H9 (cell line): ENCODE measurements around the gene ZNF385D. TPM values are rescaled to one million over a fixed set of nuclear protein-coding genes. Genes with fewer than 3 reads are reported as not detected.

Experiments
- DNase-seq: peaks from one replicate; pipeline ENCODE4 v3.0.0-alpha.2; 2017
- H2AFZ ChIP-seq: one replicate; pipeline ENCODE4 v1.6.1; 2013; ENCODE audit warnings: mild to moderate bottlenecking, low read length, control low read depth, moderate library complexity
- H2AK5ac ChIP-seq: 2 replicates; pipeline ENCODE4 v1.6.1; 2013; ENCODE audit warnings: low read length, control low read depth, mixed read lengths; ENCODE audit not compliant: insufficient read length
- H2BK120ac ChIP-seq: one replicate; pipeline ENCODE4 v1.6.1; 2013; ENCODE audit warnings: low read depth, mild to moderate bottlenecking, low read length, control low read depth, inconsistent platforms; ENCODE audit not compliant: poor library complexity, severe bottlenecking
- H2BK12ac ChIP-seq: 2 replicates; pipeline ENCODE4 v1.6.1; 2013; ENCODE audit warnings: low read length, control low read depth, mixed read lengths, low read depth; ENCODE audit not compliant: insufficient read length
- H2BK15ac ChIP-seq: 2 replicates; pipeline ENCODE4 v1.6.1; 2013; ENCODE audit warnings: low read depth, low read length, control low read depth
- H2BK20ac ChIP-seq: one replicate; pipeline ENCODE4 v1.6.1; 2013; ENCODE audit warnings: low read depth, mild to moderate bottlenecking, low read length, control low read depth, inconsistent platforms; ENCODE audit not compliant: poor library complexity, severe bottlenecking
- H2BK5ac ChIP-seq: 2 replicates; pipeline ENCODE4 v1.6.1; 2013; ENCODE audit warnings: low read length, control low read depth, mixed read lengths; ENCODE audit not compliant: insufficient read length
- H3K14ac ChIP-seq: 2 replicates; pipeline ENCODE4 v1.6.1; 2013; ENCODE audit warnings: low read length, control low read depth; ENCODE audit not compliant: insufficient read depth
- H3K18ac ChIP-seq: 2 replicates; pipeline ENCODE4 v1.6.1; 2013; ENCODE audit warnings: low read depth, mild to moderate bottlenecking, mixed read lengths, low read length, control low read depth; ENCODE audit not compliant: insufficient read length
- H3K23ac ChIP-seq: 2 replicates; pipeline ENCODE4 v1.6.1; 2013; ENCODE audit warnings: low read length, control low read depth, mixed read lengths, low read depth; ENCODE audit not compliant: insufficient read length
- H3K23me2 ChIP-seq: 2 replicates; pipeline ENCODE4 v1.6.1; 2013; ENCODE audit warnings: low read depth, mild to moderate bottlenecking, mixed read lengths, low read length, control low read depth; ENCODE audit not compliant: insufficient read length, poor library complexity, severe bottlenecking
- H3K27ac ChIP-seq: 2 replicates; pipeline ENCODE4 v1.5.1; 2013; ENCODE audit warnings: low read length, control low read depth, mixed read lengths, low read depth; ENCODE audit not compliant: insufficient read length
- H3K27me3 ChIP-seq: 2 replicates; pipeline ENCODE4 v1.6.1; 2013; ENCODE audit warnings: low read length, control low read depth, inconsistent platforms; ENCODE audit not compliant: insufficient read depth
- H3K4ac ChIP-seq: 2 replicates; pipeline ENCODE4 v1.6.1; 2013; ENCODE audit warnings: low read depth, mild to moderate bottlenecking, control low read depth, inconsistent platforms, low read length, moderate library complexity
- H3K4me1 ChIP-seq: 2 replicates; pipeline ENCODE4 v1.6.1; 2013; ENCODE audit warnings: low read length, control low read depth, inconsistent platforms; ENCODE audit not compliant: insufficient read depth
- H3K4me2 ChIP-seq: 2 replicates; pipeline ENCODE4 v1.6.1; 2013; ENCODE audit warnings: low read length, control low read depth, mixed read lengths; ENCODE audit not compliant: insufficient read length, insufficient read depth
- H3K56ac ChIP-seq: 2 replicates; pipeline ENCODE4 v1.6.1; 2013; ENCODE audit warnings: low read depth, mild to moderate bottlenecking, mixed read lengths, low read length, control low read depth; ENCODE audit not compliant: insufficient read length
- H3K79me1 ChIP-seq: 2 replicates; pipeline ENCODE4 v1.6.1; 2013; ENCODE audit warnings: low read depth, mild to moderate bottlenecking, moderate library complexity, low read length, control low read depth, inconsistent platforms; ENCODE audit not compliant: insufficient read depth, poor library complexity, severe bottlenecking
- H3K79me2 ChIP-seq: 2 replicates; pipeline ENCODE4 v1.6.1; 2013; ENCODE audit warnings: low read length, control low read depth, inconsistent platforms; ENCODE audit not compliant: insufficient read depth
- H3K9ac ChIP-seq: 2 replicates; pipeline ENCODE4 v1.6.1; 2013; ENCODE audit warnings: low read length, control low read depth, mixed read lengths; ENCODE audit not compliant: insufficient read length; ENCODE audit errors: extremely low read depth
- H3K9me3 ChIP-seq: one replicate; pipeline ENCODE4 v1.6.1; 2013; ENCODE audit warnings: low read depth, low read length, inconsistent platforms; ENCODE audit not compliant: control insufficient read depth
- H3T11ph ChIP-seq: one replicate; pipeline ENCODE4 v1.6.1; 2013; ENCODE audit warnings: mild to moderate bottlenecking, low read length, control low read depth, inconsistent platforms
- H4K20me1 ChIP-seq: one replicate; pipeline ENCODE4 v1.6.1; 2013; ENCODE audit not compliant: control insufficient read depth, insufficient read length, insufficient read depth
- H4K5ac ChIP-seq: 2 replicates; pipeline ENCODE4 v1.6.1; 2013; ENCODE audit warnings: low read depth, mild to moderate bottlenecking, mixed read lengths, low read length, control low read depth; ENCODE audit not compliant: insufficient read length
- H4K8ac ChIP-seq: replicated peaks from 2 replicates; pipeline ENCODE4 v1.6.1; 2013; ENCODE audit warnings: low read length, control low read depth, mixed read lengths, low read depth; ENCODE audit not compliant: insufficient read length
- H4K91ac ChIP-seq: 2 replicates; pipeline ENCODE4 v1.6.1; 2013; ENCODE audit warnings: low read depth, mild to moderate bottlenecking, moderate library complexity, mixed read lengths, low read length, control low read depth; ENCODE audit not compliant: insufficient read length
- H3K27ac Mint-ChIP-seq, 3 experiments: 2 replicates in 2 of 3; 3 replicates in 1 of 3; pipeline ENCODE4 v1.8.0; 2020 to 2021; ENCODE audit warnings: mixed read lengths in 3 of 3, mild to moderate bottlenecking in 1 of 3, moderate library complexity in 1 of 3
- H3K27me3 Mint-ChIP-seq: 2 replicates; pipeline ENCODE4 v1.8.0; 2021; ENCODE audit warnings: low read depth, mild to moderate bottlenecking, moderate library complexity, mixed read lengths
- H3K36me3 Mint-ChIP-seq, 3 experiments: 2 replicates in 2 of 3; 3 replicates in 1 of 3; pipeline ENCODE4 v1.8.0; 2020 to 2021; ENCODE audit warnings: low read depth in 3 of 3, mixed read lengths in 3 of 3; ENCODE audit not compliant: insufficient read depth in 1 of 3
- H3K4me1 Mint-ChIP-seq, 2 experiments: 2 replicates each; pipeline ENCODE4 v1.8.0; 2020; ENCODE audit warnings: mixed read lengths in 2 of 2
- H3K4me3 Mint-ChIP-seq, 2 experiments: 2 replicates in 1 of 2; 3 replicates in 1 of 2; pipeline ENCODE4 v1.8.0; 2020 to 2021; ENCODE audit warnings: mild to moderate bottlenecking in 2 of 2, mixed read lengths in 2 of 2, moderate library complexity in 1 of 2
- H3K9me3 Mint-ChIP-seq, 2 experiments: 2 replicates in 1 of 2; 3 replicates in 1 of 2; pipeline ENCODE4 v1.8.0; 2020; ENCODE audit warnings: mild to moderate bottlenecking in 2 of 2, mixed read lengths in 2 of 2, moderate library complexity in 1 of 2
- CTCF ChIP-seq: fragments of 200-600 bp; sonication (generic); conservative IDR thresholded peaks from 3 replicates; pipeline ENCODE4 v1.8.0; 2021; ENCODE audit warnings: antibody characterized with exemption, mild to moderate bottlenecking
- WGBS: extraction: QIAGEN DNeasy Blood & Tissue Kit; methylation state at CpG from one replicate; pipeline ENCODE4 v1.1.7; 2013; ENCODE audit warnings: missing lambda C conversion rate, low lambda C conversion rate, mixed read lengths; ENCODE audit not compliant: insufficient read length; ENCODE audit errors: extremely low coverage; 5-methylcytosine and 5-hydroxymethylcytosine counted together
- total RNA-seq: library from RNA; stranded (reverse); gene quantifications from 2 replicates; pipeline ENCODE4 v1.2.1, GENCODE V29; 2021

The ZNF385D gene
- total RNA-seq, 1 experiment from 2014 or later: 1.5 TPM

GRCh38 chr3:21670386-21670785, 80.6 kb downstream of the ZNF385D start:
- no peak for DNase-seq
- H2BK120ac ChIP-seq: no peak overlapping the region

More at GRCh38 chr3:21670386-21670785, 80.6 kb downstream of the ZNF385D start:
- Mint-ChIP-seq H3K27me3 (no peaks in the 10 kb centered on the region), H3K27ac (no peak overlapping the region), H3K4me1 (peaks cover 9 to 12% of the 10 kb centered on the region in 2 experiments), H3K4me3 (no peak overlapping the region), H3K36me3 (no peaks in the 10 kb centered on the region), H3K9me3 (no peaks in the 10 kb centered on the region)
- no peak overlapping the region for H4K91ac ChIP-seq
- H3K27me3 ChIP-seq: no peaks in the 10 kb centered on the region
- no peak overlapping the region for H2BK5ac ChIP-seq
- no peak overlapping the region for H3K18ac ChIP-seq
- H3T11ph ChIP-seq: no peak overlapping the region
- no peak overlapping the region for H3K56ac ChIP-seq
- no peaks in the 10 kb centered on the region for H3K23me2 ChIP-seq
- H2AFZ ChIP-seq: no peak overlapping the region
- no peak overlapping the region for H2BK15ac ChIP-seq
- no peak overlapping the region for H2BK20ac ChIP-seq
- no peaks in the 10 kb centered on the region for H3K79me1 ChIP-seq
- H3K4ac ChIP-seq: no peak overlapping the region
- no CpG with 5 or more reads among the region's 6 CpGs for WGBS
- H4K5ac ChIP-seq: no peak overlapping the region
- no peak overlapping the region for H4K8ac ChIP-seq
- H3K14ac ChIP-seq: no peak overlapping the region
- no peaks in the 10 kb centered on the region for H3K79me2 ChIP-seq
- H3K9me3 ChIP-seq: no peaks in the 10 kb centered on the region
- no peak overlapping the region for H3K4me2 ChIP-seq
- H3K4me1 ChIP-seq: no peaks in the 10 kb centered on the region; the same call in none of the 2 replicates
- H2BK12ac ChIP-seq: no peak overlapping the region
- no peak overlapping the region for H3K23ac ChIP-seq
- H2AK5ac ChIP-seq: no peak overlapping the region
- TF ChIP-seq CTCF: no peak
- H3K9ac ChIP-seq: no peak overlapping the region
- no peaks in the 10 kb centered on the region for H4K20me1 ChIP-seq
- H3K27ac ChIP-seq: no peak overlapping the region
